SIG-M5 (cell line): ENCODE data around the gene FUT4.
A peak's percentile ranks its signal among the peaks of the same experiment; 100 is the strongest.
"Not testable (repeated sequence)": the region's sequence is repeated elsewhere in the genome, so short reads cannot be mapped to it uniquely, and the experiment has no call there.

Experiments used
- DNase-seq: peaks from one replicate; lab custom pipeline; 2025; lab: John Stamatoyannopoulos, UW

Gene FUT4

GRCh38 chr11:94568200-94568599 is 24.5 kb downstream of the FUT4 start:
- DNase-seq = no peak

- no peak for DNase-seq
These were observed 25.0 kb downstream of the FUT4 start for GRCh38 chr11:94568717-94569116.

- not testable (repeated sequence) for DNase-seq
These were observed 29.3 kb downstream of the FUT4 start for GRCh38 chr11:94572975-94573374.

GRCh38 chr11:94574193-94574961 is 30.7 kb downstream of the FUT4 start:
- DNase-seq = peak; percentile 92

GRCh38 chr11:94576306-94576705 is 32.6 kb downstream of the FUT4 start:
- no peak for DNase-seq

GRCh38 chr11:94577841-94578240 is 34.1 kb downstream of the FUT4 start:
- no peak for DNase-seq

GRCh38 chr11:94581926-94582325 is 38.2 kb downstream of the FUT4 start:
- no peak for DNase-seq

- no peak for DNase-seq
These were observed 39.6 kb downstream of the FUT4 start for GRCh38 chr11:94583213-94583865.

GRCh38 chr11:94583866-94584500 is 40.3 kb downstream of the FUT4 start:
- DNase-seq = no peak

- DNase-seq = no peak
These were observed 41.3 kb downstream of the FUT4 start for GRCh38 chr11:94584978-94585377.

GRCh38 chr11:94585399-94585798 is 41.7 kb downstream of the FUT4 start:
- no peak for DNase-seq

- no peak for DNase-seq
These were observed 42.8 kb downstream of the FUT4 start for GRCh38 chr11:94586546-94586945.

GRCh38 chr11:94586978-94587377 is 43.3 kb downstream of the FUT4 start:
- DNase-seq = no peak

GRCh38 chr11:94588366-94588942 is 44.7 kb downstream of the FUT4 start:
- DNase-seq = no peak

- DNase-seq = no peak
These were observed 46.8 kb downstream of the FUT4 start for GRCh38 chr11:94590352-94591041.

- no peak for DNase-seq
These were observed 49.3 kb downstream of the FUT4 start for GRCh38 chr11:94593030-94593429.

GRCh38 chr11:94595076-94595475 is 51.4 kb downstream of the FUT4 start:
- DNase-seq = no peak

GRCh38 chr11:94597896-94598295 is 54.2 kb downstream of the FUT4 start:
- DNase-seq = no peak
